Measurements from ENCODE around the gene UMODL1.

Gene UMODL1

GRCh38 chr21:42122398-42122797, 51.3 kb downstream of the UMODL1 start:
- TF ChIP-seq CTCF (IDR thresholded peaks at IDR 0.05; ENCODE audit: insufficient read depth, low read length) (no peak), POLR2AphosphoS5 (IDR thresholded peaks at IDR 0.05; ENCODE audit: low read depth) (no peak), GABPA (IDR thresholded peaks at IDR 0.05; ENCODE audit: low read depth) (no peak)
- H3K27me3 ChIP-seq (ENCODE audit: insufficient read depth, poor library complexity, severe bottlenecking): no peaks in the 10 kb centered on the region
- DNase-seq (ENCODE audit: low read depth in 1 of 2, low spot score in 1 of 2): no peak
- no peak overlapping the region for H3K4me3 ChIP-seq (replicated peaks; ENCODE audit: insufficient read depth, low read length)
- H3K27ac ChIP-seq (replicated peaks): no peak overlapping the region

- Histone ChIP-seq H3K4me3 (replicated peaks; ENCODE audit: insufficient read depth, low read length) (no peak overlapping the region), H3K27ac (replicated peaks) (no peak overlapping the region), H3K27me3 (ENCODE audit: insufficient read depth, poor library complexity, severe bottlenecking) (no peaks in the 10 kb centered on the region)
- TF ChIP-seq SPI1 (IDR thresholded peaks at IDR 0.05; ENCODE audit: borderline replicate concordance, low read depth) (no peak), REST (IDR thresholded peaks at IDR 0.05; ENCODE audit: insufficient replicate concordance, low read depth) (no peak), GABPA (IDR thresholded peaks at IDR 0.05; ENCODE audit: low read depth) (no peak), POLR2AphosphoS5 (IDR thresholded peaks at IDR 0.05; ENCODE audit: low read depth) (no peak), CTCF (IDR thresholded peaks at IDR 0.05; ENCODE audit: insufficient read depth, low read length) (no peak)
- no peak for DNase-seq (ENCODE audit: low read depth in 1 of 2, low spot score in 1 of 2)
Observed at GRCh38 chr21:42122808-42123207, 51.7 kb downstream of the UMODL1 start.

- TF ChIP-seq GABPA (IDR thresholded peaks at IDR 0.05; ENCODE audit: low read depth): no peak
- TF ChIP-seq SPI1 (IDR thresholded peaks at IDR 0.05; ENCODE audit: borderline replicate concordance, low read depth): no peak
- no peak for TF ChIP-seq REST (IDR thresholded peaks at IDR 0.05; ENCODE audit: insufficient replicate concordance, low read depth)
- TF ChIP-seq CTCF (IDR thresholded peaks at IDR 0.05; ENCODE audit: insufficient read depth, low read length): no peak
- no peak for TF ChIP-seq POLR2AphosphoS5 (IDR thresholded peaks at IDR 0.05; ENCODE audit: low read depth)
- no peak overlapping the region for H3K4me3 ChIP-seq (replicated peaks; ENCODE audit: insufficient read depth, low read length)
- H3K27me3 ChIP-seq (ENCODE audit: insufficient read depth, poor library complexity, severe bottlenecking): no peaks in the 10 kb centered on the region
- no peak for DNase-seq (ENCODE audit: low read depth in 1 of 2, low spot score in 1 of 2)
- no peak overlapping the region for H3K27ac ChIP-seq (replicated peaks)
Observed at GRCh38 chr21:42123219-42123908, 52.2 kb downstream of the UMODL1 start.

- no peak overlapping the region for H3K27ac ChIP-seq (replicated peaks)
- DNase-seq (ENCODE audit: low read depth in 1 of 2, low spot score in 1 of 2): no peak
- no peak overlapping the region for H3K4me3 ChIP-seq (replicated peaks; ENCODE audit: insufficient read depth, low read length)
- no peak for TF ChIP-seq SPI1 (IDR thresholded peaks at IDR 0.05; ENCODE audit: borderline replicate concordance, low read depth)
- no peak for TF ChIP-seq POLR2AphosphoS5 (IDR thresholded peaks at IDR 0.05; ENCODE audit: low read depth)
- no peak for TF ChIP-seq REST (IDR thresholded peaks at IDR 0.05; ENCODE audit: insufficient replicate concordance, low read depth)
- TF ChIP-seq GABPA (IDR thresholded peaks at IDR 0.05; ENCODE audit: low read depth): no peak
- no peak for TF ChIP-seq CTCF (IDR thresholded peaks at IDR 0.05; ENCODE audit: insufficient read depth, low read length)
- no peaks in the 10 kb centered on the region for H3K27me3 ChIP-seq (ENCODE audit: insufficient read depth, poor library complexity, severe bottlenecking)
Observed at GRCh38 chr21:42124081-42124480, 53.0 kb downstream of the UMODL1 start.
